CD14-positive monocyte (primary cell): ENCODE measurements around the gene SHISA6. TPM values are rescaled to one million over a fixed set of nuclear protein-coding genes. Genes with fewer than 3 reads are reported as not detected.

ENCODE experiments used
- DNase-seq, 3 donors: peaks; one replicate each; pipeline ENCODE4 v3.0.0-alpha.2; 2011 to 2022
- H2AFZ ChIP-seq: 2 replicates; pipeline ENCODE4 v1.6.0; 2012; ENCODE audit warnings: mild to moderate bottlenecking, low read depth, low read length, inconsistent platforms; ENCODE audit not compliant: insufficient read depth, poor library complexity, severe bottlenecking
- H3K27ac ChIP-seq, 2 donors: 1 replicate in 1 of 2; 2 replicates in 1 of 2; pipeline ENCODE4 v1.5.1; 2012 to 2013; ENCODE audit warnings: low read length in 2 of 2, control low read depth in 1 of 2, inconsistent platforms in 1 of 2, low read depth in 1 of 2, mild to moderate bottlenecking in 1 of 2
- H3K27me3 ChIP-seq, 2 donors: one replicate each; pipeline versions ENCODE4 v1.6.0 to v1.6.1; 2011 to 2013; ENCODE audit warnings: low read length in 2 of 2; ENCODE audit not compliant: control insufficient read depth in 2 of 2, insufficient read depth in 2 of 2
- H3K36me3 ChIP-seq, 2 donors: replicated peaks in 1 of 2; 1 replicate in 1 of 2; 2 replicates in 1 of 2; pipeline versions ENCODE4 v1.5.1 to v1.6.1; 2012 to 2013; ENCODE audit warnings: low read length in 2 of 2, control low read depth in 1 of 2, inconsistent platforms in 1 of 2, mild to moderate bottlenecking in 1 of 2; ENCODE audit not compliant: insufficient read depth in 2 of 2, control insufficient read depth in 1 of 2
- H3K4me1 ChIP-seq, 2 donors: 1 replicate in 1 of 2; 2 replicates in 1 of 2; pipeline versions ENCODE4 v1.5.1 to v1.6.1; 2012 to 2013; ENCODE audit warnings: low read length in 2 of 2, control low read depth in 1 of 2, inconsistent platforms in 1 of 2, mild to moderate bottlenecking in 1 of 2, moderate library complexity in 1 of 2; ENCODE audit not compliant: insufficient read depth in 2 of 2, control insufficient read depth in 1 of 2
- H3K4me2 ChIP-seq: replicated peaks from 2 replicates; pipeline ENCODE3; 2012; ENCODE audit warnings: low read length, moderate library complexity, mild to moderate bottlenecking; ENCODE audit not compliant: poor library complexity, severe bottlenecking; ENCODE audit errors: extremely low read depth
- H3K4me3 ChIP-seq, 3 experiments: fragments of 200-600 bp in 1 of 3; sonication (generic) in 1 of 3; replicated peaks in 1 of 3; 1 replicate in 2 of 3; 2 replicates in 1 of 3; pipeline ENCODE4 v1.5.1; 2011 to 2013; ENCODE audit warnings: low read length in 3 of 3, mild to moderate bottlenecking in 3 of 3, control low read depth in 2 of 3, low read depth in 2 of 3, inconsistent platforms in 1 of 3, moderate library complexity in 1 of 3
- H3K79me2 ChIP-seq: 2 replicates; pipeline ENCODE4 v1.6.0; 2012; ENCODE audit warnings: mild to moderate bottlenecking, control low read depth, inconsistent platforms, low read length, moderate library complexity; ENCODE audit not compliant: insufficient read depth
- H3K9ac ChIP-seq: 2 replicates; pipeline ENCODE4 v1.6.0; 2017; ENCODE audit warnings: low read length, mild to moderate bottlenecking; ENCODE audit not compliant: insufficient read depth, poor library complexity, severe bottlenecking
- H3K9me3 ChIP-seq, 2 donors: replicated peaks in 1 of 2; 1 replicate in 1 of 2; 2 replicates in 1 of 2; pipeline versions ENCODE4 v1.5.1 to v1.6.1; 2012 to 2013; ENCODE audit warnings: low read length in 2 of 2, control low read depth in 1 of 2; ENCODE audit not compliant: control insufficient read depth in 1 of 2, insufficient read depth in 1 of 2
- H4K20me1 ChIP-seq: 2 replicates; pipeline ENCODE4 v1.6.0; 2012; ENCODE audit warnings: mild to moderate bottlenecking, low read length, control low read depth, moderate library complexity; ENCODE audit not compliant: insufficient read depth
- H3K27ac Mint-ChIP-seq, 7 donors: one replicate each; pipeline ENCODE4 v1.8.0; 2020; ENCODE audit warnings: mild to moderate bottlenecking in 7 of 7, mixed read lengths in 7 of 7, moderate library complexity in 6 of 7, inconsistent platforms in 2 of 7
- H3K27me3 Mint-ChIP-seq, 3 donors: one replicate each; pipeline ENCODE4 v1.8.0; 2021 to 2022; ENCODE audit warnings: low read depth in 3 of 3, mild to moderate bottlenecking in 3 of 3, mixed read lengths in 3 of 3, moderate library complexity in 3 of 3, inconsistent platforms in 1 of 3
- H3K36me3 Mint-ChIP-seq, 2 donors: one replicate each; pipeline ENCODE4 v1.8.0; 2020; ENCODE audit warnings: mixed read lengths in 2 of 2, inconsistent platforms in 1 of 2, mild to moderate bottlenecking in 1 of 2
- H3K4me1 Mint-ChIP-seq: one replicate; pipeline ENCODE4 v1.8.0; 2020; ENCODE audit warnings: mild to moderate bottlenecking, mixed read lengths
- H3K4me3 Mint-ChIP-seq, 2 donors: one replicate each; pipeline ENCODE4 v1.8.0; 2020; ENCODE audit warnings: mild to moderate bottlenecking in 2 of 2, mixed read lengths in 2 of 2, moderate library complexity in 1 of 2
- H3K9me3 Mint-ChIP-seq, 7 donors: one replicate each; pipeline ENCODE4 v1.8.0; 2020 to 2022; ENCODE audit warnings: mixed read lengths in 7 of 7, mild to moderate bottlenecking in 6 of 7, moderate library complexity in 6 of 7, inconsistent platforms in 2 of 7
- WGBS: methylation state at CpG from one replicate; pipeline ENCODE4 v1.1.5; 2013; ENCODE audit warnings: missing lambda C conversion rate; ENCODE audit not compliant: insufficient coverage; 5-methylcytosine and 5-hydroxymethylcytosine counted together
- intact Hi-C, 2 donors: fragments of 100-400 bp; cut with micrococcal nuclease; formaldehyde crosslinking; loops; one replicate each; pipeline versions ENCODE4 v1.15.0 to v1.15.1; 2023
- polyA plus RNA-seq, 3 donors: library from polyadenylated mRNA; depleted of rRNA in 1 of 3; unstranded in 2 of 3; stranded (reverse) in 1 of 3; fragments of 300-500 nt in 2 of 3; fragments of >200 nt in 1 of 3; fragmentation: Illumina TruSeq in 2 of 3; gene quantifications; 1 replicate in 2 of 3; 2 replicates in 1 of 3; pipeline ENCODE4 v1.2.3, GENCODE V29; 2012 to 2021
- TF ChIP-seq, protein P1 (sequence below): fragments of 200-600 bp; IDR thresholded peaks from one replicate; pipeline ENCODE4 v1.8.0; 2022; ENCODE audit warnings: antibody characterized with exemption, mild to moderate bottlenecking

SHISA6 gene
- polyA plus RNA-seq, 3 donors = not detected

DNA sequence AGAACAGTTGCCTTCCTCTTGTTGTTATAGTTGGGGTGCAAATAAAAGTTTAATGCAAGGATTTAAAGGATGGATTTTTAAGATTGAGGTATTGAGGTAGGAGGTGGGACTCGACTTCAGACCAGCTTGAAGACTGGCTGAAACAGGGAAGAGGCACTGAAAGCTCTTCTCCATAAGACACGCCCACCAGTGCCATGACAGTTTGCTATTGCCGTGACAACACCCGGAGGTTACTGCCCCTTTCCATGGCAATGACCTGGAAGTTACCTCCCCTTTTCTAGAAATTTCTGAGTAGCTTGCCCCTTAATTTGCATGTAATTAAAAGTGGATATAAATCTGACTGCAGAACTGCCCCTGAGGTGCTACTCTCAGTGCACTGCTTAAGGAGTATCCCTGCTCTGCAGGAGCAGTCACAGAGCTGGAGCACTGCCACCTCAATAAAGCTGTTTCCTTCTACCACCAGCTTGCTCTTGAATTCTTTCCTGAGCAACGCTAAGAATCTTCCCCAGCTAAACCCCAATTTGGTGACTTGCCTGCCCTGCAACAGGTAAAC is 122.6 kb downstream of the SHISA6 start:
- no peaks in the 10 kb centered on the region for H3K79me2 ChIP-seq
- H3K27ac ChIP-seq = no peak overlapping the region
- no peak overlapping the region for H2AFZ ChIP-seq
- peaks cover 0 to 10% of the 10 kb centered on the region in 2 donors for H3K9me3 ChIP-seq
- 87% methylated on average over 3 of the region's 5 CpGs for WGBS
- H3K27ac Mint-ChIP-seq = no peak overlapping the region
- no peaks in the 10 kb centered on the region for H3K27me3 ChIP-seq
- H3K27me3 Mint-ChIP-seq = no peaks in the 10 kb centered on the region
- TF ChIP-seq, protein P1, sequence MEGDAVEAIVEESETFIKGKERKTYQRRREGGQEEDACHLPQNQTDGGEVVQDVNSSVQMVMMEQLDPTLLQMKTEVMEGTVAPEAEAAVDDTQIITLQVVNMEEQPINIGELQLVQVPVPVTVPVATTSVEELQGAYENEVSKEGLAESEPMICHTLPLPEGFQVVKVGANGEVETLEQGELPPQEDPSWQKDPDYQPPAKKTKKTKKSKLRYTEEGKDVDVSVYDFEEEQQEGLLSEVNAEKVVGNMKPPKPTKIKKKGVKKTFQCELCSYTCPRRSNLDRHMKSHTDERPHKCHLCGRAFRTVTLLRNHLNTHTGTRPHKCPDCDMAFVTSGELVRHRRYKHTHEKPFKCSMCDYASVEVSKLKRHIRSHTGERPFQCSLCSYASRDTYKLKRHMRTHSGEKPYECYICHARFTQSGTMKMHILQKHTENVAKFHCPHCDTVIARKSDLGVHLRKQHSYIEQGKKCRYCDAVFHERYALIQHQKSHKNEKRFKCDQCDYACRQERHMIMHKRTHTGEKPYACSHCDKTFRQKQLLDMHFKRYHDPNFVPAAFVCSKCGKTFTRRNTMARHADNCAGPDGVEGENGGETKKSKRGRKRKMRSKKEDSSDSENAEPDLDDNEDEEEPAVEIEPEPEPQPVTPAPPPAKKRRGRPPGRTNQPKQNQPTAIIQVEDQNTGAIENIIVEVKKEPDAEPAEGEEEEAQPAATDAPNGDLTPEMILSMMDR = no peak
- no peaks in the 10 kb centered on the region for H3K4me1 ChIP-seq
- intact Hi-C loops = no loop called here
- H3K4me3 ChIP-seq = no peak overlapping the region
- peaks cover 0 to 5% (median 2%) of the 10 kb centered on the region in 7 donors for H3K9me3 Mint-ChIP-seq
- H3K4me3 Mint-ChIP-seq = no peak overlapping the region
- no peak for DNase-seq
- H3K36me3 Mint-ChIP-seq = no peaks in the 10 kb centered on the region
- H4K20me1 ChIP-seq = no peaks in the 10 kb centered on the region
- H3K36me3 ChIP-seq = no peaks in the 10 kb centered on the region
- H3K4me1 Mint-ChIP-seq = no peaks in the 10 kb centered on the region
- H3K9ac ChIP-seq = no peak overlapping the region
- H3K4me2 ChIP-seq = no peak overlapping the region

DNA sequence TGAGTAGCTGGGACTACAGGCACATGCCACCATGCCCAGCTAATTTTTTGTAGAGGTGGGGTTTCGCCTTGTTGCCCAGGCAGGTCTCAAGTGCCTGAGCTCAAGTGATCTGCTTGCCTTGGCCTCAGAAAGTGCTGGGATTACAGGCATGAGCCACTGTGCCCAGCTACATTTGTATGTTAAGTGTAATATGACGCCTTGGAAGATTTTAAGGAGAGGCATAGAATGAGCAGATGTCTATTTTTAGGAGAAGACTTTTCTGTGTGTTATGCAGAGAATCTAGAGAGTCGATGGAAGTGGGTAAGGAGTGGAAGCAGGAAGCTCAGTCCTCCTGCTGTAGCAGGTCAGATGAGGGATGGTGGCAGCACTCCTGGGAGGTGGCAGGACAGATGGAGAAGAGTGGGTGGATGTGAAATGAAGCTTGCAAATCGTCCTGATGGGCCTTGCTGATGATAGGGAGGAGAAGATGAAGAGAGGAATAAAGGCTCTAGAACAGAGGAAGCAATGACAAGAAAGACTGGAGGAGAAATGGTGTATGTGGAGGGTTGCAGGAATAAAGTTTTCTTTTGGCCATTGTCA is 125.3 kb downstream of the SHISA6 start:
- Histone ChIP-seq H3K9me3 (peaks cover 0 to 17% of the 10 kb centered on the region in 2 donors), H2AFZ (no peak overlapping the region), H3K4me1 (no peaks in the 10 kb centered on the region), H3K27ac (no peak overlapping the region), H3K4me3 (no peak overlapping the region), H3K36me3 (no peaks in the 10 kb centered on the region), H3K27me3 (no peaks in the 10 kb centered on the region), H4K20me1 (no peaks in the 10 kb centered on the region), H3K4me2 (no peak overlapping the region), H3K9ac (no peak overlapping the region), H3K79me2 (no peaks in the 10 kb centered on the region)
- no peak overlapping the region for H3K4me3 Mint-ChIP-seq
- intact Hi-C loops = no loop called here
- no peak for DNase-seq
- H3K4me1 Mint-ChIP-seq = no peaks in the 10 kb centered on the region
- H3K36me3 Mint-ChIP-seq = no peaks in the 10 kb centered on the region
- WGBS = 57% methylated on average over 3 of the region's 4 CpGs
- TF ChIP-seq, protein P1 = no peak
- H3K9me3 Mint-ChIP-seq = peaks cover 0 to 4% (median 0%) of the 10 kb centered on the region in 7 donors
- no peak overlapping the region for H3K27ac Mint-ChIP-seq
- H3K27me3 Mint-ChIP-seq = no peaks in the 10 kb centered on the region
